ENCODE data around the gene TTC24.
"Not testable (repeated sequence)": the region's sequence is repeated elsewhere in the genome, so short reads cannot be mapped to it uniquely, and the experiment has no call there.

Gene TTC24

GRCh38 chr1:156615946-156616345 lies 36.4 kb downstream of the TTC24 start:
- DNase-seq = no peak

DNA sequence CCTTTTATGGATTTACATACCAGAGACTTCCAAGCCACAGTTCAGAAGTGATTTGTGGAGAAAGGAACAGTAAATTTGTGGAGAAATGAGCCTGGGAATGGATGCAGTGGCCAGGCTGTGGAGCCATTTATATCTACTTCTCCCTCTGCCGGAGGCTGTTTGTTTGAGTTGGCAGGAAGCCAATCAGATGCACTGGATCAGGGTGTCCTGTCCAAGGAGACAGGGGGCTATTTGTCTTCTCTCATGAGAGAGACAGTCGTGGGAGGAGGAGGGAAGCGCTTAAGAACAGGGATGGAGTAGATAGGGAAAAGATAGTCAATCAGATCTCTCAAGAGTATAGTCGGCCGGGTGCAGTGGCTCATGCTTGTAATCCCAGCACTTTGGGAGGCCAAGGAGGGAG lies 36.9 kb downstream of the TTC24 start:
- DNase-seq = peak; percentile 52

GRCh38 chr1:156618853-156619581 lies 39.5 kb downstream of the TTC24 start, which contains the start of gene HAPLN2:
TSS of gene HAPLN2 (plus strand) at chr1:156619415. CDS start at chr1:156623491, 4,076 bp downstream.
- no peak for DNase-seq

GRCh38 chr1:156619582-156619955 lies 40.0 kb downstream of the TTC24 start:
- DNase-seq = no peak

- no peak for DNase-seq
These were observed 43.2 kb downstream of the TTC24 start for GRCh38 chr1:156622581-156623297.

DNA sequence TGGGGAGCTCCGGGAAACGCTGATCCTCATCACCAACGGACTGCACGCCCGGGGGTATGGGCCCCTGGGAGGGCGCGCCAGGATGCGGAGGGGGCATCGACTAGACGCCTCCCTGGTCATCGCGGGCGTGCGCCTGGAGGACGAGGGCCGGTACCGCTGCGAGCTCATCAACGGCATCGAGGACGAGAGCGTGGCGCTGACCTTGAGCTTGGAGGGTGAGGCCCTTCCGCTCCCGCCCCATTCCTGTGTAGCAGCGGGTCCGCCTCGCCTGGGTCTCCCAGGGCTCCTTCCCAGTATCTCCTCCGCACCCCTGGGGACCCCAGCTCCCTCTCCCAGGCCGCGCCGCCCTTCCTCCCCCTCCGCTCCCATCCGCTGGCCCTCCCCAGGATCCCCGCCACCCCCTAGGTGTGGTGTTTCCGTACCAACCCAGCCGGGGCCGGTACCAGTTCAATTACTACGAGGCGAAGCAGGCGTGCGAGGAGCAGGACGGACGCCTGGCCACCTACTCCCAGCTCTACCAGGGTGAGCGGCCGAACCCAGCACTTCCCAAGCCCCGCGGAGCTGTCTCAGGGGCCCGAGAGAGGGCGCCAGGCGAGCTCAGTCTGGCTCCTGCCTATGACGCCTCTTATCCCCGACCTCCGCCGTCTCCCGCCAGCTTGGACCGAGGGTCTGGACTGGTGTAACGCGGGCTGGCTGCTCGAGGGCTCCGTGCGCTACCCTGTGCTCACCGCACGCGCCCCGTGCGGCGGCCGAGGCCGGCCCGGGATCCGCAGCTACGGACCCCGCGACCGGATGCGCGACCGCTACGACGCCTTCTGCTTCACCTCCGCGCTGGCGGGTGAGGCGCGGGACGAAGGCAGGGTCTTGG lies 44.7 kb downstream of the TTC24 start:
- peak; percentile 41 for DNase-seq

DNA sequence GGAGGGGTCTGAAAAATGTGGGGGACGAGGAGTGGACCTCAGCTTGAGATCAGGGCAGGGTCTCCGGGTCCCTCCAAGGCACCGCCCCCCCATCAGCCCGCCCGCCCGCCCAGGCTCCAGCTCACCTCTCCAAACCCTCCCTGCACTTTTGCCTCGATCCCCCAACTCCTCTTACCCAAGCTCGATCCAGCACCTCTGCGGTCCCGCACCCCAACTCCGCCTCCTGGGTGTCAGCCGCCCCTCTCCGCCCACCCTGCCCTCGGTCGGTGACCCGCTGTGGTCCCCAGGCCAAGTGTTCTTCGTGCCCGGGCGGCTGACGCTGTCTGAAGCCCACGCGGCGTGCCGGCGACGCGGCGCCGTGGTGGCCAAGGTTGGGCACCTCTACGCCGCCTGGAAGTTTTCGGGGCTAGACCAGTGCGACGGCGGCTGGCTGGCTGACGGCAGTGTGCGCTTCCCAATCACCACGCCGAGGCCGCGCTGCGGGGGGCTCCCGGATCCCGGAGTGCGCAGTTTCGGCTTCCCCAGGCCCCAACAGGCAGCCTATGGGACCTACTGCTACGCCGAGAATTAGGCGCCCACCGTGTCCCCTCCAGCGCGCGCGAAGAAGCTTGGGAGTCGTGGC lies 45.4 kb downstream of the TTC24 start:
- no peak for DNase-seq

- DNase-seq = peak; percentile 40
These were observed 46.0 kb downstream of the TTC24 start for GRCh38 chr1:156625436-156626078.

- DNase-seq = no peak
These were observed 46.5 kb downstream of the TTC24 start for GRCh38 chr1:156626079-156626438.

DNA sequence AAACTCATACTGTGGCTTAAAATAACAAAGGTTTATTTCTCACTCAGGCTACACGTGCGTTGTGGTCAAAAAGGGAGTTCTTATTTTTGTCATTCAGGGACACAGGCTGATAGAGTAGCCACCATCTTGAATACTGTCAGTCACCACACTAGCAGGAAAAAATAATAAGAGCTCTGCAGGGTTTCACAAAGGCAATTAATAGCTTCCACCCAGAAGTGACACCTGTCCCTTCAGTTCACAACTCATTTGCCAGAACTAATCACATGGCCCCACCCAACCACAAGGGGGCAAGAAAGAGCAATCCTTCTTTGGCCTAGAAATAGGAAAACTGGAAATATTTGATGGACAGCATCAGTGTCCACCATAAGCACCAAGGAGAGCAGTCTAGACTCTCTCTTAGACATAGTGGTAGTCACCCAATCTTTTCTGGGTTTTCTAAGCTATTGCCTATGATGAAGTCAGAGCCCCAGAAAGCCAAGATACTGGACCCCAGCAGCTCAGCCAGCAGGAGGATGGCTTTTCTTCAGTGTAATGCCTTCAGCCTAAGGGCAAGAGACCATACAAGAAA lies 47.9 kb downstream of the TTC24 start:
- DNase-seq = no peak

DNA sequence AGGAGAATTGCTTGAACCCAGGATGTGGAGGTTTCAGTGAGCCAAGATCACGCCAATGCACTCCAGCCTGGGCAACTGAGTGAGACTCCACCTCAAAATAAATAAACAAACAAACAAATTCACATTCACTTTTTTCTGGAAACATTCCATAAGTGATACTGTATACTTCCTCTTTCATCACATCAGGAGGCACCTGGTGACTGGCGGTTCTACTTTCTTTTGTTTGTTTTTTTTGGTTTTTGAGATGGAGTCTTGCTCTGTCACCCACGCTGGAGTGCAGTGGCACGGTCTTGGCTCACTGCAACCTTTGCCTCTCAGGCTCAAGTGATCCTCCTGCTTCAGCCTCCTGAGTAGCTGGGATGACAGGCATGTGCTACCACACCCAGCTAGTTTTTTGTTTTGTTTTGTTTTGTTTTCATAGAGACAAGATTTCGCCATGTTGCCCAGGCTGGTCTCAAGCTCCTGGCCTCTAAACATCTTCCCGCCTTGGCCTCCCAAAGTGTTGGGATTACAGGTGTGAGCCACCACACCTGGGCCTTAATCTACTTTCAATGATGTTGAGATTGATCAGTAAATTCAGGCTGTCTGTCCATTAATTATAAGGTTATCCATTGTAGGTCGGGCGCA lies 50.4 kb downstream of the TTC24 start:
- no peak for DNase-seq

- DNase-seq = not testable (repeated sequence)
These were observed 51.6 kb downstream of the TTC24 start for GRCh38 chr1:156631152-156631551.

GRCh38 chr1:156632355-156632754 lies 52.8 kb downstream of the TTC24 start:
- no peak for DNase-seq

Measured in NCI-H345 (cell line).